ENCODE results near the gene PLSCR3.

DNA sequence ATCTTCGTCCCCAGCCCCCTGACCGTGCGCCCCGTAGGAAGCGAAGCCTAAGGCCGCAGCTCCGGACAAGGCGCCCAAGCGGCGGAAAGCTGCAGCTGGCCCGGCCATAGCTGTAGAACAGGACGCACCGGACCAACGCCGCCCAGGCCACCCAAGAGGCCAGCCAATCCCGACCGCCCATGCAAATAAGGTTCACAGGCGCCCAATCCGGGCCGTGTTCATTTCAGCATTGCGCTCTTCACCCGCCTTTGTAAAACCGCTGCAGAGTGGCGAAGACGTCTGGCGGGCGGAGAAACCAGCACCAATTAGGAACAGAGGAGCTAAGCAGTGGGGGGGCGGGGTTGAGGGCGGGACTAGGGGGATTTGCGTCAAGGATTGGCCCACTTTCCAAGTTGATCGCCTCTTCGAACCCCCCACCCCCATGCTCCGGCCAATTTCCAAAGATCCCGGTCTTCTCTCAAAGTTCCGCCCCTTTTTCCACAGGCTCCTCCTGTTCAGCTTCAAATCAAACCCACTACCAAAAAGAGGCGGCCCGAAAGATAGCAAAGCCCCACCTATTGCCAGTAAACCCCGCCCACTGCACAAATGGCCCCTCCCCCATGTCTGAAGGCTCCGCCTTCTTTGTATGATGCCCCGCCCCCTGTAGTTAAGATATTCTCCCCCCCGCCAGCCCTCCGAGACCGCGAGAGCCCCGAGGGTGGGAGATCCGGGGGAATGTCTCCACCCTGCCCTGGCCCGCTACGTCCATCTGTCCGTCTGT, 9.8 kb upstream of the PLSCR3 start, which contains the start of gene TMEM256:
- TF ChIP-seq, protein P1, sequence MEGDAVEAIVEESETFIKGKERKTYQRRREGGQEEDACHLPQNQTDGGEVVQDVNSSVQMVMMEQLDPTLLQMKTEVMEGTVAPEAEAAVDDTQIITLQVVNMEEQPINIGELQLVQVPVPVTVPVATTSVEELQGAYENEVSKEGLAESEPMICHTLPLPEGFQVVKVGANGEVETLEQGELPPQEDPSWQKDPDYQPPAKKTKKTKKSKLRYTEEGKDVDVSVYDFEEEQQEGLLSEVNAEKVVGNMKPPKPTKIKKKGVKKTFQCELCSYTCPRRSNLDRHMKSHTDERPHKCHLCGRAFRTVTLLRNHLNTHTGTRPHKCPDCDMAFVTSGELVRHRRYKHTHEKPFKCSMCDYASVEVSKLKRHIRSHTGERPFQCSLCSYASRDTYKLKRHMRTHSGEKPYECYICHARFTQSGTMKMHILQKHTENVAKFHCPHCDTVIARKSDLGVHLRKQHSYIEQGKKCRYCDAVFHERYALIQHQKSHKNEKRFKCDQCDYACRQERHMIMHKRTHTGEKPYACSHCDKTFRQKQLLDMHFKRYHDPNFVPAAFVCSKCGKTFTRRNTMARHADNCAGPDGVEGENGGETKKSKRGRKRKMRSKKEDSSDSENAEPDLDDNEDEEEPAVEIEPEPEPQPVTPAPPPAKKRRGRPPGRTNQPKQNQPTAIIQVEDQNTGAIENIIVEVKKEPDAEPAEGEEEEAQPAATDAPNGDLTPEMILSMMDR (IDR thresholded peaks at IDR 0.05) = peak in 2 of 7 experiments; percentile 24 to 25
- TF ChIP-seq POLR2A (IDR thresholded peaks at IDR 0.05) = peak; percentile 95 to 98 (median 98)
